ENCODE measurements around the gene LZTFL1. TPM values are rescaled to one million over a fixed set of nuclear protein-coding genes. Genes with fewer than 3 reads are reported as not detected.
A peak's percentile ranks its signal among the peaks of the same experiment; 100 is the strongest.

Gene LZTFL1
- total and polyA plus RNA-seq, 3 experiments from 2014 or later: 8.9 to 11.4 (median 9.0) TPM

DNA sequence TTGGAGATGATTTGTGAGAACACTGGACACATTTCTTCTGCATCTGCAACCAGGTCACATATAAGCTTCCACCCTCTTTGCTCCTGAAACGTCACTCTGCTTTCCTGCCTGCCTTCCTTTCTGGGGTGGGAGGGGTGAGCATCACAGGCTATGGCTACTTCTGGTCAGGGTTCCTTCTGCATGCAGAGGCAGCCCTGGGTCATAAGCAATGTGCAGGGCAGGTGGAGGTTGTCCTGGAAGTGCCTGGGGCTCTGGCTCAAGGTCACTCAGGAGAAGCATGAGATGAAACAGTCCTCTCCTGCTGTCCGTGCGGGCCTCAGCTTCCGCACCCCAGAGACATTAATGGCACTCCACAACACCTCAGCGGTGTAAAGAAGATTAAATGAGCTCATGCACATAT is 60.6 kb downstream of the LZTFL1 start:
- H3K27ac ChIP-seq (ENCODE audit: low read depth, low read length): no peak overlapping the region
- H3K27me3 Mint-ChIP-seq: peaks cover 0 to 14% of the 10 kb centered on the region in 2 donors
- no peak overlapping the region for H3K4me3 Mint-ChIP-seq
- H3K36me3 ChIP-seq (ENCODE audit: insufficient read depth, low read length): no peaks in the 10 kb centered on the region
- no peaks in the 10 kb centered on the region for H3K4me1 Mint-ChIP-seq
- H3K4me3 ChIP-seq (ENCODE audit: low read length): no peak overlapping the region
- no peaks in the 10 kb centered on the region for H3K4me1 ChIP-seq (ENCODE audit: insufficient read depth, low read length)
- H3K9me3 Mint-ChIP-seq: peaks cover 0 to 8% (median 5%) of the 10 kb centered on the region in 5 donors
- H3K9me3 ChIP-seq (ENCODE audit: low read length): no peaks in the 10 kb centered on the region
- ChIA-PET POLR2A (no interaction called here), CTCF (no interaction called here)
- peaks cover 4% of the 10 kb centered on the region for H3K27me3 ChIP-seq (ENCODE audit: insufficient read depth, low read length, poor library complexity, severe bottlenecking)
- H3K36me3 Mint-ChIP-seq: peaks cover 0 to 14% (median 2%) of the 10 kb centered on the region in 3 donors
- no peak overlapping the region for H3K27ac Mint-ChIP-seq
- DNase-seq: no peak

DNA sequence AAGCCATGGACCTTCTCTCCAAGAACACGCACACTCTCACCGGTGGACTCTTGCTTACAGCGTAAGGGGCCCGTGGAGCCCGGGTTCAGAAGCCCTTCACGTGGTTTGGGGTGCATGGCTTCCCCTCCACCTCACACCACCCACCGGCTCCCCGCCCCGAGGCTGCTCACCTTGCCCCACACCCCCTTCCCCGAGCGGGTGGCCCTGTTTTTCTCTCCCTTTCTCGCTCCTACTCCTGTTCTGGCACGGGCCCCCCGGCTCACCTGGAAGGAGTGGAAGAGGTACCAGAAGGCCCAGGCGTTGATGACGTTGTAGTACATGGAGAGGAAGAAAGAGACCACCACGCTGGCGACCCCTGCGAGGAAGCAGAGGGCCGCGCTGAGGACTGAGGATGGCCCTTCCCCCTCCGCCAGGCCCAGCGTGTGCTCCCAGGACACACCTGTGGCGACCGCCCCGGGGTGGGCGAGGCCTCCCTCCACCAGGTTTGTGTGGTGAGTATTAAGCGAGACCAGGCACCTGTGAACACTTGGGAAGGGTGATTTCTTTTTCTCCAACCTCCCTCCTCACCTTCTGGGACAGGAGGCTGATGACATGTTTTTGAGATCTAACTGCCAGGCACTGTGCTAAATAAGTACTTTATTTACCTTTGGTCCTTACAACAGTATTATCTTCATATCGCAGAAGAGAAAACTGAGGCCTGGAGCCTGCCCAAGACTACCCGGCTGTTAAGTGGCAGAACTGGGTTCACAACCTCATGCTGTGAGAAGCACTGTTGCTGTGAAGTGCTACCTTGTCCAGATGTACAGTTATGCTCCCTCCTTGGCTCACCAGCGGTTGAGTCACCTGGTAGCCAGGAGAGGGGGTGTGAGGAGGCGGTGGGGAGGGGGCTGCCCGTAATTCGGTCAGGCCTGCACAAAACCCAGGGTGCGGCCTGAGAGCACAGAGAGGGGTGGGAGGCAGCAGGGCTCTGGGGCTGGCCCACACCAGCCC is 61.9 kb downstream of the LZTFL1 start:
- Histone ChIP-seq H3K27me3 (ENCODE audit: insufficient read depth, low read length, poor library complexity, severe bottlenecking) (peaks cover 4% of the 10 kb centered on the region), H3K4me3 (ENCODE audit: low read length) (no peak overlapping the region), H3K27ac (ENCODE audit: low read depth, low read length) (no peak overlapping the region), H3K9me3 (ENCODE audit: low read length) (no peaks in the 10 kb centered on the region), H3K36me3 (ENCODE audit: insufficient read depth, low read length) (no peaks in the 10 kb centered on the region), H3K4me1 (ENCODE audit: insufficient read depth, low read length) (no peaks in the 10 kb centered on the region)
- ChIA-PET POLR2A (no interaction called here), CTCF (no interaction called here)
- peak overlapping the region in 1 of 8 donors; percentile 57 for H3K27ac Mint-ChIP-seq
- H3K27me3 Mint-ChIP-seq: peaks cover 0 to 13% of the 10 kb centered on the region in 2 donors
- no peak for DNase-seq
- H3K36me3 Mint-ChIP-seq: peaks cover 0 to 12% (median 2%) of the 10 kb centered on the region in 3 donors
- no peak overlapping the region for H3K4me3 Mint-ChIP-seq
- peaks cover 0 to 8% (median 5%) of the 10 kb centered on the region in 5 donors for H3K9me3 Mint-ChIP-seq
- no peaks in the 10 kb centered on the region for H3K4me1 Mint-ChIP-seq

DNA sequence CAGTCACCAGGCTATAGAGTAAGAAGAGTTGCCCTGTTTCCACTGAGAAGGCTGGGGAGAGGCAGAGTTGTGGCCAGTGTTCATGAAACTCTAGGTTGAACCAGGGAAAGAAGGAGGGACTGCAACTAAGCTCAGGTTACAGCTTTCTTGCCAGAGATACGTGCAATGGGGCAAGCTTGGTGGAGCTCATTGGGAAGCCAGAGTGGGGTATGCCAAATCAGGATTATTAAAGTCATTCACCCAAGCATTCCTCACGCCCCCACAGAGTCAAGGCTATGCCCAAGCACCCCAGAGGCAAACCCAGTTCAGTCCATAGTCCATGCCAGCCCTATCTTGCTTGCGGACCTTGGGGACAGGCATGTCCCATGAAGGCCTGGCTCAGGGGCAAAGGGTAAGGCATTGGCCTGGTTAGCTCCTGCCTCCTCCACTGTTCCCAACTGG is 63.1 kb downstream of the LZTFL1 start:
- H3K4me3 ChIP-seq (ENCODE audit: low read length): no peak overlapping the region
- H3K27ac Mint-ChIP-seq: no peak overlapping the region
- POLR2A ChIA-PET: no interaction called here
- CTCF ChIA-PET: no interaction called here
- no peaks in the 10 kb centered on the region for H3K9me3 Mint-ChIP-seq
- no peak overlapping the region for H3K4me3 Mint-ChIP-seq
- H3K27me3 Mint-ChIP-seq: peaks cover 4 to 5% of the 10 kb centered on the region in 2 donors
- no peaks in the 10 kb centered on the region for H3K4me1 ChIP-seq (ENCODE audit: insufficient read depth, low read length)
- H3K36me3 Mint-ChIP-seq: no peaks in the 10 kb centered on the region
- peaks cover 4% of the 10 kb centered on the region for H3K27me3 ChIP-seq (ENCODE audit: insufficient read depth, low read length, poor library complexity, severe bottlenecking)
- no peaks in the 10 kb centered on the region for H3K4me1 Mint-ChIP-seq
- no peak for DNase-seq
- H3K9me3 ChIP-seq (ENCODE audit: low read length): no peaks in the 10 kb centered on the region
- H3K36me3 ChIP-seq (ENCODE audit: insufficient read depth, low read length): no peaks in the 10 kb centered on the region
- H3K27ac ChIP-seq (ENCODE audit: low read depth, low read length): no peak overlapping the region

DNA sequence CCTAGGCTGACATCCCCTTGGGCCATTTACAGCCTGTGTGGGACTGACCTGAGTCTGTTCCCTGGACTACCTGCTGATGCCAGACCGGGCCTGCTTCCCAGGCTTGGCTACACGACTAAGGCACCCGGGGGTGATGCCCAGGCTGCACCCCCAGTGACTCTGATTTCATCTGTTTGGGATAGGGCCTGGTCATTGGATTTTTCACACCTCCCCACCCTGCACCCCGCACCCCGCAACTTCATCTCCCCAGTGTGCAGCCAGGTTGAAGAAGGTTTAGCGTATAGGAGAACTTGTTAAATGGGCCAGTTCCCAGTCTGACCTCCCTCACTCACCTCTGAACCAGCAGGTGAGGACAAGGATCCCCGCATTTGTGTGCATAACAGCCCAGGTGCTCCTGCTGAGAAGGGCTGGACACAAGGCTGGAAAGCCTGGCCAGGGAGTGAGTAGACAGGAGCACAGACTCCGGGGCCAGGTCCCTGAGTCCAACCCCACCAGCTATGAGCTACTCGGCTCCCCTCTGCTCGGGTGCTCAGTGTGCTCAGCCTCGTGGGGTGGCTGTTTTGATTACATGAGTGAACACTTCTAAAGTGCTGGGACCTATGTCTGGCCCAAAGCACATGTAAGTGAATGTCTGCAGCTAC is 64.1 kb downstream of the LZTFL1 start:
- Histone ChIP-seq H3K27me3 (ENCODE audit: insufficient read depth, low read length, poor library complexity, severe bottlenecking) (peaks cover 4% of the 10 kb centered on the region), H3K4me3 (ENCODE audit: low read length) (no peak overlapping the region), H3K27ac (ENCODE audit: low read depth, low read length) (no peak overlapping the region), H3K9me3 (ENCODE audit: low read length) (no peaks in the 10 kb centered on the region), H3K36me3 (ENCODE audit: insufficient read depth, low read length) (no peaks in the 10 kb centered on the region), H3K4me1 (ENCODE audit: insufficient read depth, low read length) (no peaks in the 10 kb centered on the region)
- Mint-ChIP-seq H3K27me3 (peaks cover 4 to 5% of the 10 kb centered on the region in 2 donors), H3K4me3 (no peak overlapping the region), H3K4me1 (peaks cover 2 to 6% (median 6%) of the 10 kb centered on the region in 3 donors), H3K36me3 (no peaks in the 10 kb centered on the region), H3K27ac (no peak overlapping the region), H3K9me3 (no peaks in the 10 kb centered on the region)
- ChIA-PET CTCF (no interaction called here), POLR2A (no interaction called here)
- no peak for DNase-seq

DNA sequence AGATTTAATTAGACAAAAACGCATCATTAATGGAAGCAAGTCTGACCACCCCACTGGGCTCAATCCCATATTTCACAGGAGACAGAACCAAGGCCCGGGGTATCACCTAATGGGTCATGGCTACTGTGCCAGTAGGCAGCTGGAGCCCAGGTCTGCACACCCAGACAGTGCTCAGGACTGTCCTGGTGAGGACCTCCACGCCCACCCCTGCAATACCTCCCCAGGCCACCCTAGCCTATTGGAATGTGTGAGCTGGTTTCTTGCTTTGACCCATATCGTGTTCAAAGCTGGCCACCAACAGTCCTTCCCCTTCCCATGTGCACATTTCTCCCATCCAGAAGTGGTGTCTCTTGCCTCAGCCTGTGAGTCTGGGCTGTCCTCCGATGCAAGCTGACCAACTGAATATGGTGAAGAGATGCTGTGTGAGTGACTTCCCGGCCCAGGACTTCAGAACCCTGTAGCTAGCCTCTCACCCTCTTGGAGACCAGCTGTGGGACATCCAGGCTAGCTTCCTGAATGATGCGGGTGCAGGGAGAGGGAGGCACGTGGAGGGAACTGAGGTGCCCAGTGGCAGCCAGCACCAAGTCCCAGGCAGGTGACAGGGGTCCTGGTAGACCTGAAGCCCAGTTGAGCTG is 64.7 kb downstream of the LZTFL1 start:
- Mint-ChIP-seq H3K27me3 (peaks cover 4 to 5% of the 10 kb centered on the region in 2 donors), H3K4me3 (no peak overlapping the region), H3K27ac (no peak overlapping the region), H3K9me3 (no peaks in the 10 kb centered on the region), H3K4me1 (peaks cover 4 to 12% (median 12%) of the 10 kb centered on the region in 3 donors), H3K36me3 (no peaks in the 10 kb centered on the region)
- Histone ChIP-seq H3K36me3 (ENCODE audit: insufficient read depth, low read length) (no peaks in the 10 kb centered on the region), H3K27ac (ENCODE audit: low read depth, low read length) (no peak overlapping the region), H3K27me3 (ENCODE audit: insufficient read depth, low read length, poor library complexity, severe bottlenecking) (peaks cover 4% of the 10 kb centered on the region), H3K4me1 (ENCODE audit: insufficient read depth, low read length) (no peaks in the 10 kb centered on the region), H3K9me3 (ENCODE audit: low read length) (no peaks in the 10 kb centered on the region), H3K4me3 (ENCODE audit: low read length) (no peak overlapping the region)
- CTCF ChIA-PET: interaction anchor here (1.4 kb wide), 1 partner anchor 16 kb away, joined by 6 read pairs; no protein-coding TSS in a partner anchor
- POLR2A ChIA-PET: no interaction called here
- no peak for DNase-seq

DNA sequence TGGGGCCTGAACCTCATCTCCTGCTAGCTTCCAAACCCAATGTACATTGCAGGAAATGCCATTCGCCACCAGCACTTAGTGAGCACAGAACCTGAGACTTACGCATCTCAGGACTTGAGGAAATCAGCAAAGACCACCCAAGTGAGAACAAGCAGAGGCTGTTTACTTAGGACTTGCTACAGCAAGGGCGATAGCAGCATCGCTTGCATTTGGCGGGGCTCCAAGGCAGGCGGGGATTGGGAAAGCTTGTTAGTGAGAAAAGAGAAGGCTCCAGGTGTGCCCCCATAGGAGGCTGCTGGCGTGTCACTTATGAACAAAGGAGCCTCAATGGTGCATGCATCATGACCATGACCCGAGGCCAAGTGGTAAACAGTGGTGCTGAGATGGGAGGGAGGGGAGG is 65.3 kb downstream of the LZTFL1 start:
- Histone ChIP-seq H3K36me3 (ENCODE audit: insufficient read depth, low read length) (no peaks in the 10 kb centered on the region), H3K27me3 (ENCODE audit: insufficient read depth, low read length, poor library complexity, severe bottlenecking) (peaks cover 4% of the 10 kb centered on the region), H3K4me1 (ENCODE audit: insufficient read depth, low read length) (no peaks in the 10 kb centered on the region), H3K27ac (ENCODE audit: low read depth, low read length) (no peak overlapping the region), H3K9me3 (ENCODE audit: low read length) (no peaks in the 10 kb centered on the region), H3K4me3 (ENCODE audit: low read length) (no peak overlapping the region)
- Mint-ChIP-seq H3K4me3 (no peak overlapping the region), H3K27ac (no peak overlapping the region), H3K9me3 (no peaks in the 10 kb centered on the region), H3K27me3 (peaks cover 4 to 5% of the 10 kb centered on the region in 2 donors), H3K36me3 (no peaks in the 10 kb centered on the region), H3K4me1 (peaks cover 6 to 17% (median 16%) of the 10 kb centered on the region in 3 donors)
- ChIA-PET POLR2A (no interaction called here), CTCF (interaction anchor here (1.4 kb wide), 1 partner anchor 15 kb away, joined by 6 read pairs; no protein-coding TSS in a partner anchor)
- no peak for DNase-seq

DNA sequence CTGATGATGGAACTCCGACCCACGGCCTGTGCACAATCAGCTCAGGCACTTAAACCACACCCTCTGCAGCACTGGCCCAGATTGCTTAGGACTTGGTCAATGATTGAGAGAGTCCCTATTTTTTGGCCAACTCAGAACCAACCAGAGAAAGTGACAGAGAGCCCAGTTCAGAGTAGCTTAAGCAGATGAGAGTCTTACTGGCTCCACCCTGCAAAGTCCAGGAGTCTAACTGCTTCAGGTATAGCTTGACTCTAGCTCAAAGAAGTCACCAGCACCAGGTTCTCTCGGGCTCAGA is 65.7 kb downstream of the LZTFL1 start:
- peaks cover 4% of the 10 kb centered on the region for H3K27me3 ChIP-seq (ENCODE audit: insufficient read depth, low read length, poor library complexity, severe bottlenecking)
- H3K36me3 Mint-ChIP-seq: no peaks in the 10 kb centered on the region
- no peaks in the 10 kb centered on the region for H3K36me3 ChIP-seq (ENCODE audit: insufficient read depth, low read length)
- ChIA-PET CTCF (interaction anchor here (1.4 kb wide), 1 partner anchor 15 kb away, joined by 6 read pairs; no protein-coding TSS in a partner anchor), POLR2A (no interaction called here)
- no peak overlapping the region for H3K27ac Mint-ChIP-seq
- no peak for DNase-seq
- peaks cover 6 to 17% (median 16%) of the 10 kb centered on the region in 3 donors for H3K4me1 Mint-ChIP-seq
- no peak overlapping the region for H3K4me3 Mint-ChIP-seq
- H3K27me3 Mint-ChIP-seq: peaks cover 4 to 5% of the 10 kb centered on the region in 2 donors
- no peak overlapping the region for H3K27ac ChIP-seq (ENCODE audit: low read depth, low read length)
- H3K4me1 ChIP-seq (ENCODE audit: insufficient read depth, low read length): no peaks in the 10 kb centered on the region
- no peak overlapping the region for H3K4me3 ChIP-seq (ENCODE audit: low read length)
- no peaks in the 10 kb centered on the region for H3K9me3 Mint-ChIP-seq
- H3K9me3 ChIP-seq (ENCODE audit: low read length): no peaks in the 10 kb centered on the region
